NCI-H146 (cell line): ENCODE measurements around the gene PCDH18.
"Not testable (repeated sequence)": the region's sequence is repeated elsewhere in the genome, so short reads cannot be mapped to it uniquely, and the experiment has no call there.

Source experiments
- DNase-seq: peaks from one replicate; lab custom pipeline; 2025; lab: John Stamatoyannopoulos, UW

PCDH18 gene

DNA sequence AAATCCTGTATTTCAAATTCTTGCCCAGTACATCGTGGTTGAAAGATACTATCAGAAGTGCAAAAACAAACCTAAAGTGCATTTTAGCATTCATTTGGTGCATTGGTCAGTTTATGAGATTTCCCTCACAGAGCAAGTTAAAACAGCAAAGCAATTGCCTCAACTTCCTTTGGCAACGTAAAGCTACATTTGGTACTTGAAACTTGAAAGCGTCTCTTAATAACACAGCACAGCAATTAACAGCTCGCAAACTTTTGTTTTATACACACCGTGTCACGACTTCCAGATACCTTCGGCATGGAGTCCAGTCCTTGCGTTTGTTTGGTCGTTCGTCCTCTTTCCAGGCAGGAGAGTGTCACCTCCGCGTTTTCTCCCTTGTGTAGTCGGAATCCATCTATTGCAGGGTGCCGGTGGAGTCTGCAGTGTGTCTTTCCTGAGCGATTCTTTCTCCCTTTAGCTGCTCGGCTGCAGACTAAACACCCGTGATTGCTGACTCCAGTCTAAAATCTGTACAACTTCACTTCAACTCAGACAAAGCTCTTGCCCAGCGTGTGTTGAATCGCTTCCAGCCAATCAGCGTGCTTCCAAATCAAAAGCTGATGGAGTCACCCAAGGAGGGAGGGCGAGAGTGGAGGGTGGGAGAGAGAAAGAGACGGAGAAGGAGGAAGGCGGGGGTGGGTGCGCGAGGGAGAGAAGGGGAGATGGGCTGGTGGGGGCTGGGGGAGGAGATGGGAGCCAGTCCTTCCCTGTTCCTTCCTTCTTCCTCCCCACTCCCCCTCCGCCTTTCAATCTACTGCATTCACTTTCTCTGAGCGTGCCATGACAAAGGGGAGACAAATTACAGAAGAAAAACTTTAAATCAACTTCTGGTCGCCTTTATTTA lies at the start of gene PCDH18:
PCDH18 (minus strand) TSS at position 509 of the 883 bp plus-strand sequence; CDS start at position 103, 406 bp downstream.
- peak; percentile 27 for DNase-seq

DNA sequence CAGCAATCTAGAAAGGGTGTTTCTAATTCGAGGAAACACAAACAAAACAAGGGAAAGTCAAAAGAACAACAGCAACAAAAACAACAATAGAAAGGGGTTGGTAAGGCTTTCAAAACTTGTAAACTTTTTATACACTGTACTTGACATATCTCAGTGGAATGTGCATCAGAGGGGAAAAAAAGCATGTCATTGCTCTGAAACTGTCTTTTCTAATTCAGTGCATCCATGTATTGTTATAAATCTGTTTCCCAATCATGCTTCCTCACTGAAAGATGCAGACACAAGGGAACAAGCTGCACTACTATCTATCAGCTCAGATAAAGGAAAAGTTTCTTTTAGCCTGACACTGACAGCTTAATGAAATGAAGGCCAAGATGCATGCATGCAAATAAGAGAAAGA lies 44.2 kb upstream of the PCDH18 start:
- no peak for DNase-seq

DNA sequence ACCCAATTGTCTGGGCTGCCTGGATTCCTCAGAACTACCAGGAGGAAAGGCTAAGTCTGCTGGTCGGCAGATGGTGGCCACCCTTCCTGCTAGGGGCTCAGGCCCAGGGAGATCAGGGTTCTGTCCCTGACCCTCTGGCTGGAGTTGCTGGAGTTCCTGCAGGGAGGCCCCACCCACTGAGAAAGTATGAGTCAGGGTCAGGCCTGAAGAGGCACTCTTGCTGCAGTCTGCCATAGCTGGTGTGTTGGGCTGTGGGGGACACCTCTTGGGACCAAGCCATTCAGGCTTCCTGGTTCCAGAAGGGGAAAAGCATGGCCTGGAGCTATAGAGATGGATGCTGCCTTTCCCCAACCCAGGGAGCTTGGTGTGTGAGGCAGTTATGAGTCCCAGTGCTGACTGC lies 40.4 kb upstream of the PCDH18 start:
- no peak for DNase-seq

GRCh38 chr4:137572163-137572562 lies 39.9 kb upstream of the PCDH18 start:
- no peak for DNase-seq

GRCh38 chr4:137559801-137560200 lies 27.5 kb upstream of the PCDH18 start:
- no peak for DNase-seq

DNA sequence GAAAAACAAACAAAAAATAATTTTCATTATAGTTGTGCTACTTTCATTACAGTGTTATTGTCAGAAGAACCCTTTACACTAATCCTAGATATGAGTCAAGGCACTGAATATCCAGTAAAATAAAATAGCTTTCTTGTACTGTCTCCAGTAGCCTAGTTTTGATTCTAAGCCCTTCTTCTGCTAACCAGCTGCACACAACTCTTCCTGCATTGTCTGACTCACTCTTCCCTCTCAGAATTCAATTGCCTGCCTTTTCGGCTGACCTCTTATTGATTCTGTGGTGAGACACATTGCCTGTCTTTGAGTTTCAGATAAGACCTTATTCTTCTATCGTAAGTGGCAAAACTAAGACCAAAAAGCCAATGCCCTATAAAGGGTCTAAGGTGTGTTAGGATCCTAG lies 26.7 kb upstream of the PCDH18 start:
- no peak for DNase-seq

- DNase-seq = peak; percentile 54
Measured at GRCh38 chr4:137545461-137545861, 13.2 kb upstream of the PCDH18 start.

- DNase-seq = no peak
Measured at GRCh38 chr4:137543648-137544047, 11.4 kb upstream of the PCDH18 start.

DNA sequence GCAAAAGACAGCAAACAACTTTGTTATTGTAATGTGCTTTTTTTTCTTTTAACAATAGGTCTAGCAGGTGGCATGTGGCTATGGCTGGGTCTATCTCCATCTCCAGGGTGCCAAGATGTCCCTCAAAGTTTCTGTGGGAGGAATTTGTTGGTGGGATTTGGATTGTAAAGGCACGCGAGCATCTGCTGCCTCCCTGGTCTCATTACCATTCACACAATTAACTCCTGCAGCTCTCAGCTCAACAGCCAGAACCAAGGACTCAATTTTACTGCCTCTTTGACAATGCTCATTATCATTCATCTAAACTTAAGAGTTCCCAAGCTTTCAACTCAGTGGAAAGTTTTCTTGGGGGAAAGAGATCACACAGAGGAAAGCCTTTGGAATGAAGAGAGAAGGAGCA lies 10.9 kb upstream of the PCDH18 start:
- no peak for DNase-seq

- no peak for DNase-seq
Measured at GRCh38 chr4:137541876-137542646, 9.8 kb upstream of the PCDH18 start.

DNA sequence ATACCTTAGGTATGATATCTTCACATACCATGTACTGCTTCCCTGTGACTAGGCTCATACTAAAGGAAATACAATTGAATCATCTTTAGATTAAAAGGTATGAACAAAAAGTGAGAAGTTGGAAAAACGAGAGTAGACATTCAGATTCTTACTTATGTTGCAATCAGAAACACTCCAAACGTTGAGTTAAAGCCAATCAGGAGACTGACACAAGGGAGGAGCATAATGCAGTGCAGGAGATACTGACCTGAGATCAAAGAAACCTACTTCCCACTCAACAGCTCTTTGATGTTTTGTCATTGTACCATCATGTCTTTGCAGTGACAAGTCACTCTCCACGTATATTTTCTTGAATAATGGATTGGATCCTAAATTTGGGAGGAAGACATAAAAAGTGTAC lies 8.9 kb upstream of the PCDH18 start:
- DNase-seq = no peak

DNA sequence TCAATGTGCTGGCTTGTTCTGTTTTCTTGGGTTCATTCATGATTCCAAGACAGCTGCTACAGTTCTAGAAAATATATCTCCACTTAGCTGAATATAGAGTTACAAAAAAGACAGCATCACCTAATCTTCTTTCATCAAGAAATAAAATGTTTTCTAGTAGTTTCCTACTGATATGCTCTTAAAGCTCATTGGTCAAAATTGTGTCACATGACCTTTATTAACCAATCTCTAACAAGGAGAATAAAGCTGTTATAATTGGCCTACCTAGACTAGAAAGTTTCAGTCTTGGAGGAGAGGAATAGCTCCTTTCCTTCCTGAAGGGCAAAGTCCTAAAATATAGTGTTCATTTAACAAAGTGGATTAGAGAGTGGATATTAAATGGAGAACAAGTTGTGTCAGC lies 8.1 kb upstream of the PCDH18 start:
- DNase-seq = no peak

GRCh38 chr4:137538526-137538925 lies 6.2 kb upstream of the PCDH18 start:
- no peak for DNase-seq

GRCh38 chr4:137537807-137538206 lies 5.5 kb upstream of the PCDH18 start:
- not testable (repeated sequence) for DNase-seq

DNA sequence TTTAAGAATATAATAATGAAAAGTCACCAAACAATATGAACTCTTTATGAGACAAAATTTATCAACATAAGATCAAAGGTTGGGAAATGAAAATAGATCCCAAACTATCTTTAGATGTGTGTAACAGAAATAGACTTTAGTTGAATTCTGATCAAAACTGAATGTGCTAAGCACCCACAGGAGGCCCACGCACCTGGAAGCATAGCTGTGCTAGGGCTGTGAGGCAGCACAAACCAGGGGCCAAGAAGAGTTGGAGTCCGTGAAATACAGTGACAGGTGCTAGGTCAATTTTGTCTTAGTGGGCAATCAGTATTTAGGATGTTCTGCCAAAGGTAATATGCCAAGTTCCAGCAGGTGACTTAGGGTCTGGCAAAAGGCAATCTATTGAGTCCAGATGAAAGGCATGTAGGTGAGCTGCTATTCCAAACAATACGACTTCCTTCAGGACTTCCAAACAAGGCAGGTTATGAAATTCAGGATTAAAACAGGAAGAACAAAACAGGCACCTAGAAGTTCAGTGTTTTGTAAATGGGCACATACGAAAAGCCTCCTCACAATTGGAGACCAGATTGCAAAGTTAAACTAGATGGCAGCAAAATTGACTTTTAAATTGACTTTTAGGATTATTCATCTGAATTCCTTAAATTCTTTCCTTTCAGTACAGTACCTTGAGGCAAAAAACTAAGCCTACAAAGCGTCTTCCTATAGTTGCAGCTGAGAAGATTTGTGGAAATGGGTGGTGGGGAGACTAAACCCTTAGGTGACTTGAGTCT lies 4.7 kb upstream of the PCDH18 start:
- no peak for DNase-seq

DNA sequence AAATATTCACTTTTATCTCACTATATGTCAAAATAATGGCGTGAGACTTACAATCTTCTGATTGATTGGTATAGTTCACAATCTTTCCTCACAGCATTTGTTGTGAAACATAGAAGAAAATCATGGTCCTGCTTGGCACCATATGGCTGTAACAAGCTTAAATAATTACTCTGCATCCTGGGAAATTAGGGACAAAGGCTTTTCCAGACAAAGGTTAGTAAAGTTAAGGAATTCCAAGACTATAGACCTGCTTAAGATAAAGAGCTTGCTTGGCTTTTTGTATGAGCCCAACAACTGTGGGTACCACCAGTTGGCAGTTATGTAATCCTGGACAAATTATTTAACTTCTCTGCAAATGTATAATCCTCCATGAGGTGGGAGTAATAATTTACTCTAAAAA lies 3.4 kb upstream of the PCDH18 start:
- no peak for DNase-seq

- no peak for DNase-seq
Measured at GRCh38 chr4:137534516-137534915, 2.2 kb upstream of the PCDH18 start.

GRCh38 chr4:137533855-137534254 lies 1.6 kb upstream of the PCDH18 start:
- DNase-seq = no peak

- no peak for DNase-seq
Measured at GRCh38 chr4:137532869-137533236, 559 bp upstream of the PCDH18 start.

DNA sequence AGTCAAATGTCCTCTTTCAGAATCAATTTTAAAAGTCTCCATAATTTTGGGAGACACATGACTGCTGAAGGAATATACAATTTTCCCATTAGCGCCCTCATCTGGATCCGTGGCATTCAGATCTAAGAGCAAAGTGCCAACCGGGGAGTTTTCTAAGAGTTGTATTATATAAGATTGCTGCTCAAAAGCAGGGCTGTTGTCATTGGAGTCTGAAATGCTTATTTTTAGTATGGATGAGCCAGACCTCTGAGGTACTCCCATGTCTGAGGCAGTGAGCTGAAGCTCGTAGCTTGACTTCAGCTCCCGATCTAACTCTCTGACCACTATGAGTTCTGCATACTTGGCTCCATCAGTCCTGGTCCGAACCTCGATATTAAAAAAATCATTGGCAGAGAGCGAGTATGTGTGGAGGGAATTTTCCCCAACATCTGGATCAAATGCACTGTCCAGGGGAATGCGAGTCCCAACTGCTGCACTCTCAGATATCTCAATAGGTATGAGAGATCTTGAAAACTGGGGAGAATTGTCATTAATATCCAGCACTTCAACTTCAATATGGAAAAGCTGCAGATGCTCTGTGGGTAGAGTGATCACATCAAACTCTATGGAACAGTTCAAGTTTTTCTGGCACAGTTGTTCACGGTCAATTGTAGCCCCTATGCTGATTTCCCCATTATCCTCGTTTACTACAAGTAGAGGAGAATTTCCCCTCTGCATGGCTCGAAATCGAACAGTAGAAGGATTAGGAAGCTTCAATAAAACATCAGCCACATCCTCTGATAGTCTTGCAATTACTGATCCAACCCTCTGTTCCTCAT lies 917 bp downstream of the PCDH18 start:
- DNase-seq = no peak

- DNase-seq = no peak
Measured at GRCh38 chr4:137530176-137530575, 2.1 kb downstream of the PCDH18 start.

- DNase-seq = no peak
Measured at GRCh38 chr4:137529432-137529831, 2.9 kb downstream of the PCDH18 start.
